ENCODE data around the gene PPP3CA. TPM values are rescaled to one million over a fixed set of nuclear protein-coding genes. Genes with fewer than 3 reads are reported as not detected.

PPP3CA gene
- total and polyA plus RNA-seq, 2 of the 13 experiments (the other 11 are each of a cell fraction or from before 2014, with no cell fraction given) = 4.8 to 13.2 TPM

DNA sequence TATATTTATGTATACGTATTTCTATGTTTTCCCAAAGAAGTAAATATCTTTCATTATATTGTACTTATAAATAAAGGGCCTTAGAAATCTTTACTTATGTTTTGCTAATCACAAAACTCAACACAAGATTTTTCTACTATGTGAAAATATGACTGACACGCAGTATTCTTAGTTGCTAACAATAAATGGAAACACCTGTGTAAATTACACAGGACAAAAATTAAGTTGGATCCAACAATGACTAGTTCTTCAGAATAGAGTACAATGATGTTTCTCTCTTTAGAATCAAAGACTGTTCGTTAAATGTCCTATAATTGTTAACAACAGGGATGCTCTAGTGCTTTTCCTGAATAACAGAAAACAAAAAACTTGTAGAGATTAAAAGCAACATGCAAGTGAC is 96.1 kb downstream of the PPP3CA start:
- CTCF ChIA-PET (ENCODE audit: low intra/inter-chr PET ratio, low total read pairs) = no interaction called here
- POLR2A ChIA-PET = no interaction called here
- 96% methylated on average over 3 of the region's 3 CpGs for WGBS (ENCODE audit: low lambda C conversion rate)
- Histone ChIP-seq H3K36me3 (replicated peaks in 1 of 2; ENCODE audit: control insufficient read depth in 1 of 2, insufficient read depth in 2 of 2, low read length in 2 of 2) (no peaks in the 10 kb centered on the region), H4K20me1 (ENCODE audit: insufficient read depth, low read length) (no peaks in the 10 kb centered on the region), H3K79me2 (ENCODE audit: insufficient read depth, low read length) (no peaks in the 10 kb centered on the region), H3K9me3 (ENCODE audit: low read length) (no peaks in the 10 kb centered on the region), H3K4me1 (ENCODE audit: insufficient read depth, low read length) (peaks cover 18% of the 10 kb centered on the region), H2AFZ (ENCODE audit: low read length) (no peak overlapping the region), H3K9ac (ENCODE audit: insufficient read depth, low read depth, low read length) (no peak overlapping the region), H3K27ac (ENCODE audit: extremely low read length, insufficient read depth, low read length) (no peak overlapping the region), H3K4me2 (ENCODE audit: low read depth, low read length) (no peak overlapping the region), H3K27me3 (ENCODE audit: control insufficient read depth in 1 of 2, insufficient read depth in 2 of 2, low read length in 2 of 2) (no peaks in the 10 kb centered on the region), H3K4me3 (replicated peaks in 1 of 3; ENCODE audit: insufficient read depth in 1 of 3, low read depth in 2 of 3, low read length in 3 of 3) (no peak overlapping the region)
- DNase-seq (ENCODE audit: low spot score) (no peak), ATAC-seq (no peak), FAIRE-seq (no peak)
- BruUV-seq (replicated peaks) = no TSS peak
- intact Hi-C loops (cut with micrococcal nuclease; ENCODE audit: unreplicated experiment) (no loop called here), in situ Hi-C loops (cut with HindIII; ENCODE audit: extremely low pct_ligation_motif_present, low pct_unique_long_range_greater_than_20kb) (no loop called here)
- TF ChIP-seq ZNF552 (CRISPR knock-in tag; IDR thresholded peaks at IDR 0.05; ENCODE audit: borderline replicate concordance) = no peak
- no peak for TF ChIP-seq NFIB (CRISPR knock-in tag; IDR thresholded peaks at IDR 0.05; ENCODE audit: borderline replicate concordance)
- TF ChIP-seq ZNF549 (CRISPR knock-in tag; IDR thresholded peaks at IDR 0.05) = no peak
- TF ChIP-seq RELA (CRISPR knock-in tag; IDR thresholded peaks at IDR 0.05) = no peak
- TF ChIP-seq ZNF878 (CRISPR knock-in tag; IDR thresholded peaks at IDR 0.05) = no peak
- no peak for TF ChIP-seq RFXANK (CRISPR knock-in tag; IDR thresholded peaks at IDR 0.05)
- TF ChIP-seq HMGA1 (CRISPR knock-in tag; conservative IDR thresholded peaks at IDR 0.05) = no peak
- TF ChIP-seq BHLHE40 (IDR thresholded peaks at IDR 0.05; ENCODE audit: low read length) = no peak
- no peak for TF ChIP-seq REPIN1 (CRISPR knock-in tag; IDR thresholded peaks at IDR 0.05; ENCODE audit: borderline replicate concordance, low read depth)
- TF ChIP-seq ZNF841 (CRISPR knock-in tag; IDR thresholded peaks at IDR 0.05; ENCODE audit: borderline replicate concordance) = no peak
- no peak for TF ChIP-seq ZIK1 (CRISPR knock-in tag; IDR thresholded peaks at IDR 0.05; ENCODE audit: borderline replicate concordance, low read depth)
- no peak for TF ChIP-seq ZNF121 (CRISPR knock-in tag; IDR thresholded peaks at IDR 0.05)
- no peak for TF ChIP-seq ZFP36 (IDR thresholded peaks at IDR 0.05; ENCODE audit: borderline replicate concordance, low read depth, low read length, partially characterized antibody)
- no peak for TF ChIP-seq KLF9 (CRISPR knock-in tag; IDR thresholded peaks at IDR 0.05; ENCODE audit: low read depth)
- no peak for TF ChIP-seq NR3C1 (CRISPR knock-in tag; IDR thresholded peaks at IDR 0.05)
- TF ChIP-seq, protein P1, sequence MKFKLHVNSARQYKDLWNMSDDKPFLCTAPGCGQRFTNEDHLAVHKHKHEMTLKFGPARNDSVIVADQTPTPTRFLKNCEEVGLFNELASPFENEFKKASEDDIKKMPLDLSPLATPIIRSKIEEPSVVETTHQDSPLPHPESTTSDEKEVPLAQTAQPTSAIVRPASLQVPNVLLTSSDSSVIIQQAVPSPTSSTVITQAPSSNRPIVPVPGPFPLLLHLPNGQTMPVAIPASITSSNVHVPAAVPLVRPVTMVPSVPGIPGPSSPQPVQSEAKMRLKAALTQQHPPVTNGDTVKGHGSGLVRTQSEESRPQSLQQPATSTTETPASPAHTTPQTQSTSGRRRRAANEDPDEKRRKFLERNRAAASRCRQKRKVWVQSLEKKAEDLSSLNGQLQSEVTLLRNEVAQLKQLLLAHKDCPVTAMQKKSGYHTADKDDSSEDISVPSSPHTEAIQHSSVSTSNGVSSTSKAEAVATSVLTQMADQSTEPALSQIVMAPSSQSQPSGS (CRISPR knock-in tag; IDR thresholded peaks at IDR 0.05) = no peak
- TF ChIP-seq ZNF550 (CRISPR knock-in tag; IDR thresholded peaks at IDR 0.05; ENCODE audit: borderline replicate concordance) = no peak
